Stimulated activated CD4-positive, alpha-beta T cell treated with anti-CD3 and anti-CD28 coated beads, Interleukin-1b, Interleukin-23, amount 100 ng/mL, for 48 hours (primary cell): Measurements from ENCODE around the gene DLG3.
"Not testable (repeated sequence)": the region's sequence is repeated elsewhere in the genome, so short reads cannot be mapped to it uniquely, and the experiment has no call there.

Source experiments
- DNase-seq: peaks from one replicate; pipeline ENCODE4 v3.0.0-alpha.2; 2020

DLG3 gene

GRCh38 chrX:70444326-70444945 lies at the start of gene DLG3:
TSS of gene DLG3 (plus strand) at chrX:70444835. CDS start at chrX:70445202, 367 bp downstream.
- DNase-seq = peak; percentile 17

GRCh38 chrX:70398899-70399298 lies 45.7 kb upstream of the DLG3 start:
- DNase-seq = no peak

- not testable (repeated sequence) for DNase-seq
These were observed 44.5 kb upstream of the DLG3 start for GRCh38 chrX:70400181-70400580.

GRCh38 chrX:70402721-70403120 lies 41.9 kb upstream of the DLG3 start:
- no peak for DNase-seq

GRCh38 chrX:70405003-70405402 lies 39.6 kb upstream of the DLG3 start:
- DNase-seq = no peak

GRCh38 chrX:70410921-70411320 lies 33.7 kb upstream of the DLG3 start:
- DNase-seq = no peak

- DNase-seq = no peak
These were observed 33.2 kb upstream of the DLG3 start for GRCh38 chrX:70411475-70411874.

- DNase-seq = no peak
These were observed 23.0 kb upstream of the DLG3 start for GRCh38 chrX:70421618-70422017.

- DNase-seq = no peak
These were observed 21.7 kb upstream of the DLG3 start, which contains the start of gene GDPD2 for GRCh38 chrX:70422851-70423341. TSS of gene GDPD2 (plus strand) at chrX:70423314. CDS start at chrX:70424985, 1,671 bp downstream.

GRCh38 chrX:70423936-70424675 lies 20.5 kb upstream of the DLG3 start:
- DNase-seq = no peak

- DNase-seq = no peak
These were observed 19.8 kb upstream of the DLG3 start for GRCh38 chrX:70424801-70425200.

- DNase-seq = no peak
These were observed 18.1 kb upstream of the DLG3 start for GRCh38 chrX:70426286-70427278.

- no peak for DNase-seq
These were observed 17.3 kb upstream of the DLG3 start for GRCh38 chrX:70427365-70427764.

- no peak for DNase-seq
These were observed 14.9 kb upstream of the DLG3 start for GRCh38 chrX:70429759-70430158.

GRCh38 chrX:70432936-70433847 lies 11.4 kb upstream of the DLG3 start:
- DNase-seq = no peak

- DNase-seq = peak; percentile 75
These were observed 10.7 kb upstream of the DLG3 start for GRCh38 chrX:70433848-70434351.

- peak; percentile 60 for DNase-seq
These were observed 10.2 kb upstream of the DLG3 start for GRCh38 chrX:70434352-70434866.

- no peak for DNase-seq
These were observed 9.6 kb upstream of the DLG3 start for GRCh38 chrX:70434914-70435586.

- no peak for DNase-seq
These were observed 8.3 kb upstream of the DLG3 start for GRCh38 chrX:70436343-70436742.

- no peak for DNase-seq
These were observed 7.6 kb upstream of the DLG3 start for GRCh38 chrX:70437011-70437410.
